ENCODE measurements around the gene ACOXL.
"Not testable (repeated sequence)": the region's sequence is repeated elsewhere in the genome, so short reads cannot be mapped to it uniquely, and the experiment has no call there.

- TF ChIP-seq ATF7 (IDR thresholded peaks at IDR 0.05); HNRNPUL1 (IDR thresholded peaks at IDR 0.05; ENCODE audit: low read length); GABPB1 (CRISPR knock-in tag; IDR thresholded peaks at IDR 0.05); HCFC1 (IDR thresholded peaks at IDR 0.05; ENCODE audit: low read depth, low read length); RBFOX2 (IDR thresholded peaks at IDR 0.05; ENCODE audit: low read depth, low read length); PHF8 (IDR thresholded peaks at IDR 0.05; ENCODE audit: borderline replicate concordance, low read length); ZNF121 (CRISPR knock-in tag; conservative IDR thresholded peaks at IDR 0.05); EZH2 (IDR thresholded peaks at IDR 0.05; ENCODE audit: borderline replicate concordance, low read depth, low read length); POLR2AphosphoS2 (IDR thresholded peaks at IDR 0.05; ENCODE audit: low read length): not testable (repeated sequence)
Measured at GRCh38 chr2:110855841-110856240, 123.5 kb downstream of the ACOXL start.

Measured in K562 (cell line).